ENCODE results near the gene TM9SF3. TPM values are rescaled to one million over a fixed set of nuclear protein-coding genes. Genes with fewer than 3 reads are reported as not detected.

The TM9SF3 gene
- total RNA-seq, 3 donors from 2014 or later = 188 to 241 (median 212) TPM

GRCh38 chr10:96541921-96542320 lies 44.9 kb downstream of the TM9SF3 start:
- no peaks in the 10 kb centered on the region for H3K36me3 ChIP-seq (ENCODE audit: low read depth)
- intact Hi-C loops (cut with DNase I, micrococcal nuclease) = no loop called here
- no peak for ATAC-seq

GRCh38 chr10:96540240-96540639 lies 46.6 kb downstream of the TM9SF3 start:
- Histone ChIP-seq H3K4me3 (no peak overlapping the region), H3K4me1 (ENCODE audit: low read depth) (no peaks in the 10 kb centered on the region), H3K9me3 (no peaks in the 10 kb centered on the region), H3K36me3 (ENCODE audit: low read depth) (no peaks in the 10 kb centered on the region)
- no peak for TF ChIP-seq CTCF (IDR thresholded peaks at IDR 0.05)
- ATAC-seq (peak; percentile 65), DNase-seq (no peak)
- intact Hi-C loops (cut with DNase I, micrococcal nuclease) = no loop called here

More at GRCh38 chr10:96541921-96542320, 44.9 kb downstream of the TM9SF3 start:
- H3K9me3 ChIP-seq = no peaks in the 10 kb centered on the region
- no peak for TF ChIP-seq CTCF (IDR thresholded peaks at IDR 0.05)
- DNase-seq = no peak
- H3K4me1 ChIP-seq (ENCODE audit: low read depth) = no peaks in the 10 kb centered on the region
- H3K4me3 ChIP-seq = no peak overlapping the region

GRCh38 chr10:96538683-96539082 lies 48.1 kb downstream of the TM9SF3 start:
- Histone ChIP-seq H3K9me3 (no peaks in the 10 kb centered on the region), H3K36me3 (ENCODE audit: low read depth) (no peaks in the 10 kb centered on the region), H3K4me3 (no peak overlapping the region), H3K4me1 (ENCODE audit: low read depth) (no peaks in the 10 kb centered on the region)
- no peak for TF ChIP-seq CTCF (IDR thresholded peaks at IDR 0.05)
- ATAC-seq (no peak), DNase-seq (no peak)
- intact Hi-C loops (cut with DNase I, micrococcal nuclease) = no loop called here

- H3K4me1 ChIP-seq (ENCODE audit: low read depth) = no peaks in the 10 kb centered on the region
- intact Hi-C loops (cut with DNase I, micrococcal nuclease) = no loop called here
- no peak for DNase-seq
- TF ChIP-seq CTCF (IDR thresholded peaks at IDR 0.05) = no peak
- H3K36me3 ChIP-seq (ENCODE audit: low read depth) = no peaks in the 10 kb centered on the region
- no peak for ATAC-seq
- H3K4me3 ChIP-seq = no peak overlapping the region
- H3K9me3 ChIP-seq = no peaks in the 10 kb centered on the region
Observed at GRCh38 chr10:96536129-96536528, 50.7 kb downstream of the TM9SF3 start.

- H3K4me3 ChIP-seq = no peak overlapping the region
- no peaks in the 10 kb centered on the region for H3K4me1 ChIP-seq (ENCODE audit: low read depth)
- H3K36me3 ChIP-seq (ENCODE audit: low read depth) = no peaks in the 10 kb centered on the region
- no peaks in the 10 kb centered on the region for H3K9me3 ChIP-seq
- intact Hi-C loops (cut with DNase I, micrococcal nuclease) = no loop called here
- ATAC-seq (peak; percentile 90), DNase-seq (peak in 1 of 3 donors; percentile 65)
- no peak for TF ChIP-seq CTCF (IDR thresholded peaks at IDR 0.05)
Observed at GRCh38 chr10:96532523-96532922, 54.3 kb downstream of the TM9SF3 start.

- no peak overlapping the region for H3K4me3 ChIP-seq
- no peak for TF ChIP-seq CTCF (IDR thresholded peaks at IDR 0.05)
- no peaks in the 10 kb centered on the region for H3K9me3 ChIP-seq
- no peaks in the 10 kb centered on the region for H3K36me3 ChIP-seq (ENCODE audit: low read depth)
- H3K4me1 ChIP-seq (ENCODE audit: low read depth) = no peaks in the 10 kb centered on the region
- no peak for ATAC-seq
- intact Hi-C loops (cut with DNase I, micrococcal nuclease) = no loop called here
- no peak for DNase-seq
Observed at GRCh38 chr10:96529634-96530279, 57.1 kb downstream of the TM9SF3 start.
